ENCODE measurements around the gene COX5B. TPM values are rescaled to one million over a fixed set of nuclear protein-coding genes. Genes with fewer than 3 reads are reported as not detected.

Gene COX5B
- total RNA-seq, 5 donors from 2014 or later (not counting 1 experiment from before 2014, with no cell fraction given), result 108 to 142 (median 119) TPM

DNA sequence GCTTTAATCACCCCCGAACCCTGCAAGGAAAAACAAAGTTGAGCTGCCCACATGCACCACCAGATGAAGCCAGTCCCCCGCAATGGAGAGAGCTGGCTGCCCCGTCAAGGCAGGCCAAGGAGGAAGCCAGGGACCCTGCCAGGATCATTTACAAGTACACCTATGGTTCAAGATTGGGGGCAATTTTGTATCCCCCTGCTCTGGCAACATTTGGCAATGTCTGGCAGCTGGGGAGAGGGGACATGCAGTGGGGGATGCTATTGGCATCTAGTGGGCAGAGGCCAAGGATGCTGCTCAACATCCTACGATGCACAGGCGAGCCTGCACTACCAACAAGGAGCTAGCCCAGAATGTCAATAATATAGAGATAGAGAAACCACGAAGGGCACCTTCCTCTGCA is 16.1 kb downstream of the COX5B start:
- Histone ChIP-seq H3K36me3 (ENCODE audit: control insufficient read depth in 2 of 2, extremely low read depth in 1 of 2, insufficient read depth in 1 of 2, low read length in 1 of 2) (peaks cover 18 to 39% of the 10 kb centered on the region in 2 donors), H3K4me3 (ENCODE audit: control insufficient read depth in 1 of 2, extremely low read depth in 1 of 2, low read length in 1 of 2) (peak overlapping the region in 1 of 2 donors; percentile 67), H3K27ac (ENCODE audit: low read length) (peak overlapping the region; percentile 78), H3K27me3 (replicated peaks in 1 of 2; ENCODE audit: control insufficient read depth in 2 of 2, extremely low read depth in 1 of 2, insufficient read depth in 2 of 2, low read length in 1 of 2) (no peaks in the 10 kb centered on the region), H3K4me1 (ENCODE audit: control insufficient read depth in 1 of 2, extremely low read depth in 1 of 2, insufficient read depth in 2 of 2, low read length in 2 of 2) (peaks cover 6 to 40% of the 10 kb centered on the region in 2 experiments), H3K9me3 (no peaks in the 10 kb centered on the region)
- Mint-ChIP-seq H3K4me1 (peaks cover 32 to 38% (median 35%) of the 10 kb centered on the region in 3 donors), H3K36me3 (peaks cover 15% of the 10 kb centered on the region), H3K4me3 (peak overlapping the region; percentile 85 to 95 (median 95)), H3K27ac (peak overlapping the region; percentile 83 to 95), H3K27me3 (no peaks in the 10 kb centered on the region), H3K9me3 (no peaks in the 10 kb centered on the region)
- ChIA-PET CTCF (interaction anchor here in 1 of 2 donors (0.8 to 4.2 kb wide), 6 partner anchors 8 to 71 kb away, joined by 3 to 38 read pairs (median 5); partner anchors contain the start of gene COX5B), POLR2A (interaction anchor here (1.0 to 4.2 kb wide), 3 partner anchors 11 to 16 kb away, joined by 3 to 45 read pairs (median 4); partner anchors contain the start of gene COX5B (in 2 of the 2))
- no peak for ATAC-seq (replicated peaks in 1 of 4)
- no peak for DNase-seq
- WGBS (ENCODE audit: insufficient coverage), result 100% methylated on average over 2 of the region's 6 CpGs

GRCh38 chr2:97662386-97662894 is 16.6 kb downstream of the COX5B start:
- Mint-ChIP-seq H3K4me1 (peaks cover 32 to 38% (median 35%) of the 10 kb centered on the region in 3 donors), H3K27ac (peak overlapping the region; percentile 83 to 95), H3K4me3 (peak overlapping the region; percentile 85 to 95 (median 95)), H3K27me3 (no peaks in the 10 kb centered on the region), H3K36me3 (peaks cover 14% of the 10 kb centered on the region), H3K9me3 (no peaks in the 10 kb centered on the region)
- no peaks in the 10 kb centered on the region for H3K27me3 ChIP-seq (replicated peaks in 1 of 2; ENCODE audit: control insufficient read depth in 2 of 2, extremely low read depth in 1 of 2, insufficient read depth in 2 of 2, low read length in 1 of 2)
- peaks cover 13 to 34% of the 10 kb centered on the region in 2 donors for H3K36me3 ChIP-seq (ENCODE audit: control insufficient read depth in 2 of 2, extremely low read depth in 1 of 2, insufficient read depth in 1 of 2, low read length in 1 of 2)
- ChIA-PET CTCF (interaction anchor here in 1 of 2 donors (0.8 to 4.2 kb wide), 6 partner anchors 9 to 72 kb away, joined by 3 to 38 read pairs (median 5); partner anchors contain the start of gene COX5B), POLR2A (interaction anchor here (0.6 to 4.2 kb wide), 4 partner anchors 12 to 17 kb away, joined by 3 to 45 read pairs (median 4); partner anchors contain the start of gene COX5B (in 2 of the 2))
- peak in 2 of 4 experiments; percentile 8 to 11 for ATAC-seq (replicated peaks in 1 of 4)
- H3K4me3 ChIP-seq (ENCODE audit: control insufficient read depth in 1 of 2, extremely low read depth in 1 of 2, low read length in 1 of 2), result peak overlapping the region; percentile 67 to 88
- no peaks in the 10 kb centered on the region for H3K9me3 ChIP-seq
- WGBS (ENCODE audit: insufficient coverage), result 21% methylated on average over 6 of the region's 12 CpGs
- peaks cover 6 to 40% of the 10 kb centered on the region in 2 experiments for H3K4me1 ChIP-seq (ENCODE audit: control insufficient read depth in 1 of 2, extremely low read depth in 1 of 2, insufficient read depth in 2 of 2, low read length in 2 of 2)
- peak in 2 of 35 experiments; percentile 13 to 23 for DNase-seq
- H3K27ac ChIP-seq (ENCODE audit: low read length), result peak overlapping the region; percentile 78

DNA sequence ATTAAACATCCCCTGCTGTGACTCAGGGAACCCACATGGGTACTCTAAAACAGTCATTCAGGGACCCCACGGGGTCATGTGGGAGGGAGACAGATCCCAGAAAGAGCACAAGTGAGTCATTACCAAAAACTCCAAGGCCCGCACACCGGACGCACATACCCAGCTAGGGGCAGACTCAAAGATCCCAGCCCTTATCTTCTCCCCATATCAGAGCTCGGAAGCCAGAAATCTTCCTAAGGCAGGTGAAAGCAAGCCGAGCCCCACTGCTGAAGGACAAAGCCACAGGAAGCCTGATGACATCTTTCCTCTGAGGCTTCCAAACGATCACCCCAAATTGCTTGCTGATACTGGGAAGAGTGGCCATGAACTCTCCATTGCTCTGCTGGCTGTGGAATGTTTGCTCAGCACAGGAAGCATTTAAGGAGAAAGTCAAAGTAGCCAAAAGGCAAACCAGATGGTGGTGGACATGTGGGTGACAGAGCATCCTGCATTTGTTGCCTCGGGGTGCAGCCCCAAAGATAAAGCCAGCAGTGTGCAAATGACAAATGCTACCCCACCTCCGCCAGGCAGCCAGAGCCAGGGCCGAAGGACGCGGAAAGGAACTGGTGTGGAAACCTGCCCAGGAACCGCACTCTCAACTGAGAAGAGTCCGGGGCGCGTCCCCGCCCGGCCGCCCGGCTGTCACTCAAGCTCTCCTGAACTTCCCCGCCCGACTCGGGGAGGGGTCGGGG is 17.2 kb downstream of the COX5B start:
- peak overlapping the region; percentile 83 to 95 for H3K27ac Mint-ChIP-seq
- Histone ChIP-seq H3K27me3 (replicated peaks in 1 of 2; ENCODE audit: control insufficient read depth in 2 of 2, extremely low read depth in 1 of 2, insufficient read depth in 2 of 2, low read length in 1 of 2) (no peaks in the 10 kb centered on the region), H3K4me3 (ENCODE audit: control insufficient read depth in 1 of 2, extremely low read depth in 1 of 2, low read length in 1 of 2) (peak overlapping the region; percentile 67 to 88), H3K36me3 (ENCODE audit: control insufficient read depth in 2 of 2, extremely low read depth in 1 of 2, insufficient read depth in 1 of 2, low read length in 1 of 2) (peaks cover 12 to 28% of the 10 kb centered on the region in 2 donors), H3K27ac (ENCODE audit: low read length) (peak overlapping the region; percentile 78), H3K4me1 (ENCODE audit: control insufficient read depth in 1 of 2, extremely low read depth in 1 of 2, insufficient read depth in 2 of 2, low read length in 2 of 2) (peaks cover 6 to 40% of the 10 kb centered on the region in 2 experiments), H3K9me3 (no peaks in the 10 kb centered on the region)
- H3K27me3 Mint-ChIP-seq, result no peaks in the 10 kb centered on the region
- under 1% methylated on average over 23 of the region's 24 CpGs for WGBS (ENCODE audit: insufficient coverage)
- ChIA-PET POLR2A (interaction anchor here in 1 of 2 donors (0.6 to 4.2 kb wide), 4 partner anchors 13 to 1484 kb away, joined by 3 to 45 read pairs (median 5); partner anchors contain the start of gene COX5B), CTCF (interaction anchor here in 1 of 2 donors (0.8 to 4.2 kb wide), 6 partner anchors 9 to 73 kb away, joined by 3 to 38 read pairs (median 5); partner anchors contain the start of gene COX5B)
- H3K4me1 Mint-ChIP-seq, result peaks cover 32 to 38% (median 35%) of the 10 kb centered on the region in 3 donors
- DNase-seq (peak in 34 of 35 experiments; percentile 28 to 72 (median 48)), ATAC-seq (replicated peaks in 1 of 4) (peak; percentile 24 to 48 (median 40))
- H3K9me3 Mint-ChIP-seq, result no peaks in the 10 kb centered on the region
- H3K4me3 Mint-ChIP-seq, result peak overlapping the region; percentile 85 to 95 (median 95)
- H3K36me3 Mint-ChIP-seq, result peaks cover 11% of the 10 kb centered on the region

DNA sequence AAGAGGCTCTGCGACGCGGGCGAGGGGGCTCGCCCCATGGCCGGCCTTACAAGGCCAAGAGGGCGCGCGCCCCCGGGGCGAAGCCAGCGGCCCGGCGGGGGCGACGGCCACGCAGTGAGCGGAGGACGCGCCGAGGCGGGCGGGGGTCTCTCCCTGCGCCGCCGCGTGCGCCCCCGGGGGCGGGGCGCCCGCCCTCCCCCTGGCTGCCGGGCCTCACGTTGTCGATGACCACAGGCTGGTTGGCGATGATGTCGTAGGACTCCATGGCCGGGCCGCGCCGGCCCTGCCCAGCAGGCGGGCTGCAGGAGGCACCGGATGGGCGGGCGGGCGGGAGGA is 17.7 kb downstream of the COX5B start:
- Mint-ChIP-seq H3K27ac (no peak overlapping the region), H3K4me1 (peaks cover 32 to 35% (median 34%) of the 10 kb centered on the region in 3 donors), H3K36me3 (peaks cover 6% of the 10 kb centered on the region), H3K4me3 (peak overlapping the region; percentile 85 to 95 (median 95)), H3K27me3 (no peaks in the 10 kb centered on the region), H3K9me3 (no peaks in the 10 kb centered on the region)
- CTCF ChIA-PET, result interaction anchor here in 1 of 2 donors (0.8 to 4.2 kb wide), 6 partner anchors 18 to 79 kb away, joined by 5 to 38 read pairs (median 8); partner anchors contain the start of gene COX5B
- peaks cover 7 to 22% of the 10 kb centered on the region in 2 donors for H3K36me3 ChIP-seq (ENCODE audit: control insufficient read depth in 2 of 2, extremely low read depth in 1 of 2, insufficient read depth in 1 of 2, low read length in 1 of 2)
- no peaks in the 10 kb centered on the region for H3K27me3 ChIP-seq (replicated peaks in 1 of 2; ENCODE audit: control insufficient read depth in 2 of 2, extremely low read depth in 1 of 2, insufficient read depth in 2 of 2, low read length in 1 of 2)
- POLR2A ChIA-PET, result interaction anchor here (0.7 to 4.2 kb wide), 5 partner anchors 15 to 795 kb away, joined by 3 to 45 read pairs (median 3); partner anchors contain the start of gene COX5B (in 2 of the 2)
- H3K27ac ChIP-seq (ENCODE audit: low read length), result peak overlapping the region; percentile 78
- H3K4me1 ChIP-seq (ENCODE audit: control insufficient read depth in 1 of 2, extremely low read depth in 1 of 2, insufficient read depth in 2 of 2, low read length in 2 of 2), result peaks cover 6 to 40% of the 10 kb centered on the region in 2 experiments
- H3K4me3 ChIP-seq (ENCODE audit: control insufficient read depth in 1 of 2, extremely low read depth in 1 of 2, low read length in 1 of 2), result peak overlapping the region; percentile 67 to 88
- ATAC-seq (replicated peaks in 1 of 4) (no peak), DNase-seq (no peak)
- WGBS (ENCODE audit: insufficient coverage), result under 1% methylated on average over 46 of the region's 46 CpGs
- H3K9me3 ChIP-seq, result no peaks in the 10 kb centered on the region

- POLR2A ChIA-PET, result interaction anchor here (0.7 to 4.2 kb wide), 4 partner anchors 16 to 796 kb away, joined by 3 to 45 read pairs (median 4); partner anchors contain the start of gene COX5B (in 2 of the 2)
- peaks cover 32 to 35% (median 32%) of the 10 kb centered on the region in 3 donors for H3K4me1 Mint-ChIP-seq
- CTCF ChIA-PET, result interaction anchor here in 1 of 2 donors (0.8 to 4.2 kb wide), 8 partner anchors 14 to 79 kb away, joined by 3 to 38 read pairs (median 10); partner anchors contain the start of gene COX5B
- H3K36me3 Mint-ChIP-seq, result peaks cover 5% of the 10 kb centered on the region
- DNase-seq, result peak; percentile 89 to 99 (median 97)
- H3K9me3 Mint-ChIP-seq, result no peaks in the 10 kb centered on the region
- Histone ChIP-seq H3K9me3 (no peaks in the 10 kb centered on the region), H3K27me3 (replicated peaks in 1 of 2; ENCODE audit: control insufficient read depth in 2 of 2, extremely low read depth in 1 of 2, insufficient read depth in 2 of 2, low read length in 1 of 2) (no peaks in the 10 kb centered on the region), H3K4me3 (ENCODE audit: control insufficient read depth in 1 of 2, extremely low read depth in 1 of 2, low read length in 1 of 2) (peak within 1 kb of the TSS; percentile 67 to 92), H3K36me3 (ENCODE audit: control insufficient read depth in 2 of 2, extremely low read depth in 1 of 2, insufficient read depth in 1 of 2, low read length in 1 of 2) (peaks cover 7 to 17% of the 10 kb centered on the region in 2 donors), H3K27ac (ENCODE audit: low read length) (peak within 1 kb of the TSS; percentile 96), H3K4me1 (ENCODE audit: control insufficient read depth in 1 of 2, extremely low read depth in 1 of 2, insufficient read depth in 2 of 2, low read length in 2 of 2) (peaks cover 6 to 40% of the 10 kb centered on the region in 2 experiments)
- peak; percentile 88 to 95 (median 92) for ATAC-seq (replicated peaks in 1 of 4)
- H3K4me3 Mint-ChIP-seq, result peak within 1 kb of the TSS; percentile 90 to 95 (median 95)
- 0% methylated on average over 51 of the region's 60 CpGs for WGBS (ENCODE audit: insufficient coverage)
- H3K27me3 Mint-ChIP-seq, result no peaks in the 10 kb centered on the region
- peak within 1 kb of the TSS; percentile 95 to 98 for H3K27ac Mint-ChIP-seq
Observed at GRCh38 chr2:97663962-97664635, 18.2 kb downstream of the COX5B start, which contains the start of gene ACTR1B. TSS of gene ACTR1B (minus strand) at chr2:97664044. CDS start at chr2:97663890, 154 bp downstream.
